Activated CD8-positive, alpha-beta memory T cell treated with anti-CD3 and anti-CD28 coated beads, Interleukin-2, amount 50 U/mL, for 24 hours (primary cell): ENCODE data around the gene FAM240A.
"Not testable (repeated sequence)": the region's sequence is repeated elsewhere in the genome, so short reads cannot be mapped to it uniquely, and the experiment has no call there.

ENCODE experiments used
- DNase-seq: peaks from one replicate; pipeline ENCODE4 v3.0.0-alpha.2; 2020; ENCODE audit errors: extremely low read depth

Gene FAM240A

GRCh38 chr3:46612324-46612723 is at the start of gene FAM240A:
Gene FAM240A (plus strand): TSS chr3:46612525. CDS start chr3:46612684, 159 bp downstream.
- DNase-seq, result no peak

- no peak for DNase-seq
Measured at GRCh38 chr3:46564190-46565021, 47.9 kb upstream of the FAM240A start.

- no peak for DNase-seq
Measured at GRCh38 chr3:46565077-46565476, 47.2 kb upstream of the FAM240A start.

- DNase-seq, result no peak
Measured at GRCh38 chr3:46565607-46566039, 46.7 kb upstream of the FAM240A start.

GRCh38 chr3:46566040-46566641 is 46.2 kb upstream of the FAM240A start, which contains the start of gene LRRC2:
Gene LRRC2 (minus strand): TSS chr3:46566302. CDS start chr3:46551591, 14,711 bp downstream.
- no peak for DNase-seq

- no peak for DNase-seq
Measured at GRCh38 chr3:46571684-46572083, 40.6 kb upstream of the FAM240A start.

- no peak for DNase-seq
Measured at GRCh38 chr3:46573701-46574100, 38.6 kb upstream of the FAM240A start.

- no peak for DNase-seq
Measured at GRCh38 chr3:46574243-46574646, 38.1 kb upstream of the FAM240A start.

GRCh38 chr3:46574881-46575576 is 37.3 kb upstream of the FAM240A start:
- DNase-seq, result no peak

GRCh38 chr3:46575577-46576222 is 36.6 kb upstream of the FAM240A start:
- DNase-seq, result no peak

- DNase-seq, result no peak
Measured at GRCh38 chr3:46576386-46576785, 35.9 kb upstream of the FAM240A start.

GRCh38 chr3:46576879-46577278 is 35.4 kb upstream of the FAM240A start:
- no peak for DNase-seq

- not testable (repeated sequence) for DNase-seq
Measured at GRCh38 chr3:46577580-46578249, 34.6 kb upstream of the FAM240A start.

- DNase-seq, result no peak
Measured at GRCh38 chr3:46578973-46579755, 33.2 kb upstream of the FAM240A start.

- DNase-seq, result no peak
Measured at GRCh38 chr3:46579756-46580286, 32.5 kb upstream of the FAM240A start.

GRCh38 chr3:46580675-46581074 is 31.6 kb upstream of the FAM240A start:
- no peak for DNase-seq

- DNase-seq, result no peak
Measured at GRCh38 chr3:46584598-46585467, 27.5 kb upstream of the FAM240A start.

GRCh38 chr3:46585799-46586693 is 26.3 kb upstream of the FAM240A start:
- no peak for DNase-seq
